ENCODE data around the gene CALML6.

GRCh38 chr1:1921901-1922701 lies 7.0 kb downstream of the CALML6 start:
- no peak for TF ChIP-seq EZH2 (optimal IDR thresholded peaks at IDR 0.05; ENCODE audit: low read depth, low read length)
- TF ChIP-seq, protein P1, sequence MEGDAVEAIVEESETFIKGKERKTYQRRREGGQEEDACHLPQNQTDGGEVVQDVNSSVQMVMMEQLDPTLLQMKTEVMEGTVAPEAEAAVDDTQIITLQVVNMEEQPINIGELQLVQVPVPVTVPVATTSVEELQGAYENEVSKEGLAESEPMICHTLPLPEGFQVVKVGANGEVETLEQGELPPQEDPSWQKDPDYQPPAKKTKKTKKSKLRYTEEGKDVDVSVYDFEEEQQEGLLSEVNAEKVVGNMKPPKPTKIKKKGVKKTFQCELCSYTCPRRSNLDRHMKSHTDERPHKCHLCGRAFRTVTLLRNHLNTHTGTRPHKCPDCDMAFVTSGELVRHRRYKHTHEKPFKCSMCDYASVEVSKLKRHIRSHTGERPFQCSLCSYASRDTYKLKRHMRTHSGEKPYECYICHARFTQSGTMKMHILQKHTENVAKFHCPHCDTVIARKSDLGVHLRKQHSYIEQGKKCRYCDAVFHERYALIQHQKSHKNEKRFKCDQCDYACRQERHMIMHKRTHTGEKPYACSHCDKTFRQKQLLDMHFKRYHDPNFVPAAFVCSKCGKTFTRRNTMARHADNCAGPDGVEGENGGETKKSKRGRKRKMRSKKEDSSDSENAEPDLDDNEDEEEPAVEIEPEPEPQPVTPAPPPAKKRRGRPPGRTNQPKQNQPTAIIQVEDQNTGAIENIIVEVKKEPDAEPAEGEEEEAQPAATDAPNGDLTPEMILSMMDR (IDR thresholded peaks at IDR 0.05; ENCODE audit: low read length), result no peak
- TF ChIP-seq EZH2phosphoT487 (IDR thresholded peaks at IDR 0.05; ENCODE audit: low read length), result no peak

Data from MM.1S (cell line).